HS-27A (cell line): ENCODE data around the gene PRDM10.
"Not testable (repeated sequence)": the region's sequence is repeated elsewhere in the genome, so short reads cannot be mapped to it uniquely, and the experiment has no call there.

Experiments
- DNase-seq: peaks from one replicate; pipeline ENCODE4 v3.0.0-alpha.2; 2012; ENCODE audit warnings: low read depth, missing footprints

Gene PRDM10

GRCh38 chr11:129976328-129976727, 26.3 kb downstream of the PRDM10 start:
- DNase-seq = no peak

- DNase-seq = no peak
These were observed 27.1 kb downstream of the PRDM10 start for GRCh38 chr11:129975543-129975942.

GRCh38 chr11:129974672-129975071, 28.0 kb downstream of the PRDM10 start:
- DNase-seq = no peak

GRCh38 chr11:129974237-129974636, 28.4 kb downstream of the PRDM10 start:
- no peak for DNase-seq

GRCh38 chr11:129973809-129974208, 28.8 kb downstream of the PRDM10 start:
- no peak for DNase-seq

GRCh38 chr11:129973068-129973467, 29.6 kb downstream of the PRDM10 start:
- DNase-seq = no peak

- no peak for DNase-seq
These were observed 30.0 kb downstream of the PRDM10 start for GRCh38 chr11:129972611-129973010.

GRCh38 chr11:129971856-129972255, 30.8 kb downstream of the PRDM10 start:
- DNase-seq = not testable (repeated sequence)

- no peak for DNase-seq
These were observed 32.7 kb downstream of the PRDM10 start for GRCh38 chr11:129969920-129970319.

GRCh38 chr11:129968591-129969419, 33.8 kb downstream of the PRDM10 start:
- no peak for DNase-seq

- DNase-seq = no peak
These were observed 34.6 kb downstream of the PRDM10 start for GRCh38 chr11:129967996-129968395.

- DNase-seq = no peak
These were observed 37.4 kb downstream of the PRDM10 start for GRCh38 chr11:129965248-129965647.

- DNase-seq = peak; percentile 27
These were observed 42.1 kb downstream of the PRDM10 start for GRCh38 chr11:129960216-129961214.

GRCh38 chr11:129959687-129960086, 42.9 kb downstream of the PRDM10 start:
- DNase-seq = no peak

- DNase-seq = no peak
These were observed 47.4 kb downstream of the PRDM10 start for GRCh38 chr11:129955282-129955681.

- DNase-seq = not testable (repeated sequence)
These were observed 47.9 kb downstream of the PRDM10 start for GRCh38 chr11:129954703-129955102.

- DNase-seq = no peak
These were observed 50.8 kb downstream of the PRDM10 start for GRCh38 chr11:129951866-129952262.

GRCh38 chr11:129951201-129951865, 51.3 kb downstream of the PRDM10 start:
- DNase-seq = no peak

- DNase-seq = no peak
These were observed 52.2 kb downstream of the PRDM10 start for GRCh38 chr11:129950101-129951091.

GRCh38 chr11:129948926-129949466, 53.6 kb downstream of the PRDM10 start:
- DNase-seq = no peak

GRCh38 chr11:129947474-129947873, 55.2 kb downstream of the PRDM10 start:
- no peak for DNase-seq
